ENCODE results near the gene GRM8.

The GRM8 gene

DNA sequence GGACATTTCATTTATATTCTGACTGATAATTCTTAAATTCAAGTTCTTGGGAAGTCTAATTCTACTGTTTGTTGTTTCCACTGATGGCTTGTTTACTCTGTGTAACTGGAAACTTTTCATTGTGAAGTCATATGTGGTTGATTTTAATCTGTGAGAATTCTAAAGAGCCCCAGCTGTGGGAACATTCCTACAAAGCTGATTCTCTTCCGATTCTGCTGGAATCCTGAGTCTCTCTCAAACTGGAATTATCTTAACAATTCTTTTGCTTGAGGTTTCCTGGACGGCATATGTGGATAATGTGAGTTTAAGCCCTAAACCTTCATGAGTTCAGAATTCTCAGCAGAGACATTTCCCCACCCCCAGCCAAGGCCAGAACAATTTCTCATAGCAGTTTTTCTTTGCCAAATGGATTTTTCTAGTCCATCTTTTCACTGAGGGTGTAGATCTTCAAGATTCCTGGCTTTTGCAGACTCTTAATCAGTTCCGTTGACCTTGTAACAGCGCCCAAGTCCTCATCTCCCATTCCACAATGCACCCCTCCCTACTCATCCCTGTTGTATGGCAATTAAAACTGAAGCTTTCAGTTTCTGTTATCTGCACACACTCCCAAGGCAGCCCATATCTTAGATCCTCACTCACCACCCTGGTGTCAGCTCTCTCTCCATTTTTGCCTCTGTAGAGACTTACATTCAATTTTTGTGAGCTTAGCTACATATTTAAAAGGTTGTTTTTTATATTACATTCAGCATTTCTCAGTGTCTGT lies 37.6 kb downstream of the GRM8 start:
- Histone ChIP-seq H3K4me2 (ENCODE audit: low read length) (no peak overlapping the region), H3K4me1 (ENCODE audit: control insufficient read depth, low read length) (no peaks in the 10 kb centered on the region)

DNA sequence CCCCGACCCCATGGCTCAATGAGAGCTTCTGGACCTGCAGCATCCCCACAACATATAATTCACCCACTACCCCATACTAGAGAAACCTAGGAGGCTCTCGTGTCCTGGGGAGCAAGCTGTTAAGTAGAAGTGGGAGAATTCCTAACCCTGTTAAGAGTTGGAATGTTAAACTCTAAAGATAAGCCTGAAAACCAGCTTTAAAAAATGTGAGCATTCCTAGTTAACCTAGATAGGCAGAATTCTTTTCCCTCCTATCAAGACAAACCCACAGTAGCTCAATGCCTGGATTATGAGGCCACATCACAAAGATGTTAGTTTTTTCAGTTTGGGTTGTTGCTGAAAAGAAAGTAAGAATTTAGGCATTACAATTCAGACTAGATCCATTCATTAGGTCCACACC lies 42.9 kb downstream of the GRM8 start:
- Histone ChIP-seq H3K79me2 (ENCODE audit: control insufficient read depth, low read length) (no peaks in the 10 kb centered on the region), H3K4me3 (ENCODE audit: low read length) (no peak overlapping the region), H4K20me1 (ENCODE audit: control insufficient read depth, insufficient read depth, low read depth, low read length) (no peaks in the 10 kb centered on the region), H3K4me2 (ENCODE audit: low read length) (no peak overlapping the region), H3K9me2 (replicated peaks; ENCODE audit: control insufficient read depth, low read length) (no peaks in the 10 kb centered on the region), H3K36me3 (ENCODE audit: control insufficient read depth, low read length) (no peaks in the 10 kb centered on the region), H3K27me3 (ENCODE audit: control insufficient read depth, low read length) (peaks cover 13% of the 10 kb centered on the region), H3K9me3 (ENCODE audit: control insufficient read depth, insufficient read depth, low read length) (no peaks in the 10 kb centered on the region), H3K4me1 (ENCODE audit: control insufficient read depth, low read length) (no peaks in the 10 kb centered on the region), H3K27ac (ENCODE audit: low read depth, low read length) (no peak overlapping the region), H3F3A (ENCODE audit: control insufficient read depth, insufficient read depth) (no peaks in the 10 kb centered on the region)
- TF ChIP-seq, protein P1, sequence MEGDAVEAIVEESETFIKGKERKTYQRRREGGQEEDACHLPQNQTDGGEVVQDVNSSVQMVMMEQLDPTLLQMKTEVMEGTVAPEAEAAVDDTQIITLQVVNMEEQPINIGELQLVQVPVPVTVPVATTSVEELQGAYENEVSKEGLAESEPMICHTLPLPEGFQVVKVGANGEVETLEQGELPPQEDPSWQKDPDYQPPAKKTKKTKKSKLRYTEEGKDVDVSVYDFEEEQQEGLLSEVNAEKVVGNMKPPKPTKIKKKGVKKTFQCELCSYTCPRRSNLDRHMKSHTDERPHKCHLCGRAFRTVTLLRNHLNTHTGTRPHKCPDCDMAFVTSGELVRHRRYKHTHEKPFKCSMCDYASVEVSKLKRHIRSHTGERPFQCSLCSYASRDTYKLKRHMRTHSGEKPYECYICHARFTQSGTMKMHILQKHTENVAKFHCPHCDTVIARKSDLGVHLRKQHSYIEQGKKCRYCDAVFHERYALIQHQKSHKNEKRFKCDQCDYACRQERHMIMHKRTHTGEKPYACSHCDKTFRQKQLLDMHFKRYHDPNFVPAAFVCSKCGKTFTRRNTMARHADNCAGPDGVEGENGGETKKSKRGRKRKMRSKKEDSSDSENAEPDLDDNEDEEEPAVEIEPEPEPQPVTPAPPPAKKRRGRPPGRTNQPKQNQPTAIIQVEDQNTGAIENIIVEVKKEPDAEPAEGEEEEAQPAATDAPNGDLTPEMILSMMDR (IDR thresholded peaks at IDR 0.05; ENCODE audit: low read depth, low read length, poor library complexity, severe bottlenecking): no peak
- TF ChIP-seq EZH2phosphoT487 (IDR thresholded peaks at IDR 0.05; ENCODE audit: borderline replicate concordance, low read length): no peak

More for the DNA sequence above, 37.6 kb downstream of the GRM8 start:
- Histone ChIP-seq H3K27ac (ENCODE audit: low read depth, low read length) (no peak overlapping the region), H3K36me3 (ENCODE audit: control insufficient read depth, low read length) (no peaks in the 10 kb centered on the region), H3K4me3 (ENCODE audit: low read length) (no peak overlapping the region), H3K9me2 (replicated peaks; ENCODE audit: control insufficient read depth, low read length) (no peaks in the 10 kb centered on the region), H3K27me3 (ENCODE audit: control insufficient read depth, low read length) (no peaks in the 10 kb centered on the region; the same call in 1 of the 2 replicates), H3F3A (ENCODE audit: control insufficient read depth, insufficient read depth) (no peaks in the 10 kb centered on the region), H3K9me3 (ENCODE audit: control insufficient read depth, insufficient read depth, low read length) (no peaks in the 10 kb centered on the region), H4K20me1 (ENCODE audit: control insufficient read depth, insufficient read depth, low read depth, low read length) (no peaks in the 10 kb centered on the region), H3K79me2 (ENCODE audit: control insufficient read depth, low read length) (no peaks in the 10 kb centered on the region)
- TF ChIP-seq EZH2phosphoT487 (IDR thresholded peaks at IDR 0.05; ENCODE audit: borderline replicate concordance, low read length): no peak
- TF ChIP-seq, protein P1 (IDR thresholded peaks at IDR 0.05; ENCODE audit: low read depth, low read length, poor library complexity, severe bottlenecking): no peak

DNA sequence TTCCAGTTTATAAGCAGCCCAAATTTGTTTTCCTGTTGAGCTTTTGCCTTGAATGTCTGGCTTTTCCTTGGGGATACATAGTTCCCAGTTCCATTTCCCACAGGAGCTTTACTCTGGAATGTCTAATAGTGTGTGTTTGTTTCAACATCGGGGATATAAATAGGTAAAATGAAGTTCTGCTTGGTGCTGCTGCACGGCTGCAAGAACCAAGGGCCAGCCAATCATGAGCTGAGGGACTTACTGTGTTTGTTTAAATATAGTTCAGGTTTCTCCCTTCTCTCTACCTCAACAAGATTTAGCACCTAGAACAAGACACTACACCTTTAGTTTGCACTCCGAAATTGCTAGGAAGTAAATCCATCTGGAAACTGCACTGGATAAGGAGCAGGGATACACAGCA lies 43.9 kb downstream of the GRM8 start:
- Histone ChIP-seq H3K36me3 (ENCODE audit: control insufficient read depth, low read length) (no peaks in the 10 kb centered on the region), H3K4me2 (ENCODE audit: low read length) (no peak overlapping the region), H3K4me1 (ENCODE audit: control insufficient read depth, low read length) (no peaks in the 10 kb centered on the region), H3K27me3 (ENCODE audit: control insufficient read depth, low read length) (peaks cover 13% of the 10 kb centered on the region), H3K9me3 (ENCODE audit: control insufficient read depth, insufficient read depth, low read length) (no peaks in the 10 kb centered on the region), H4K20me1 (ENCODE audit: control insufficient read depth, insufficient read depth, low read depth, low read length) (no peaks in the 10 kb centered on the region), H3K9me2 (replicated peaks; ENCODE audit: control insufficient read depth, low read length) (no peaks in the 10 kb centered on the region), H3F3A (ENCODE audit: control insufficient read depth, insufficient read depth) (no peaks in the 10 kb centered on the region), H3K4me3 (ENCODE audit: low read length) (no peak overlapping the region), H3K79me2 (ENCODE audit: control insufficient read depth, low read length) (no peaks in the 10 kb centered on the region), H3K27ac (ENCODE audit: low read depth, low read length) (no peak overlapping the region)
- TF ChIP-seq EZH2phosphoT487 (IDR thresholded peaks at IDR 0.05; ENCODE audit: borderline replicate concordance, low read length): no peak
- TF ChIP-seq, protein P1 (IDR thresholded peaks at IDR 0.05; ENCODE audit: low read depth, low read length, poor library complexity, severe bottlenecking): no peak
